Mesenchymal stem cell (in vitro differentiated cells and primary cell): ENCODE data around the gene CPE.

Experiments used
- DNase-seq: peaks from one replicate; pipeline ENCODE4 v3.0.0-alpha.2; 2013
- H2AFZ ChIP-seq: one replicate; pipeline ENCODE4 v1.6.1; 2013; ENCODE audit warnings: low read depth, mild to moderate bottlenecking, control low read depth, inconsistent platforms, low read length, moderate library complexity
- H2AK5ac ChIP-seq: 2 replicates; pipeline ENCODE4 v1.6.1; 2013; ENCODE audit warnings: low read length, moderate library complexity, mild to moderate bottlenecking, inconsistent platforms; ENCODE audit not compliant: severe bottlenecking
- H2BK120ac ChIP-seq: one replicate; pipeline ENCODE4 v1.6.1; 2013; ENCODE audit warnings: low read depth, mild to moderate bottlenecking, inconsistent platforms, low read length, moderate library complexity
- H2BK12ac ChIP-seq, 2 experiments: one replicate each; pipeline ENCODE4 v1.6.1; 2013; ENCODE audit warnings: inconsistent platforms in 2 of 2, low read length in 2 of 2, mild to moderate bottlenecking in 2 of 2, moderate library complexity in 2 of 2, control low read depth in 1 of 2
- H2BK15ac ChIP-seq: one replicate; pipeline ENCODE4 v1.6.1; 2013; ENCODE audit warnings: mild to moderate bottlenecking, low read depth, inconsistent platforms; ENCODE audit not compliant: poor library complexity, severe bottlenecking
- H2BK5ac ChIP-seq: 2 replicates; pipeline ENCODE4 v1.6.1; 2013; ENCODE audit warnings: low read depth, mild to moderate bottlenecking, low read length, control low read depth, inconsistent platforms; ENCODE audit not compliant: poor library complexity, severe bottlenecking
- H3K14ac ChIP-seq, 2 experiments: one replicate each; pipeline ENCODE4 v1.6.1; 2013; ENCODE audit warnings: inconsistent platforms in 2 of 2, low read length in 2 of 2, control low read depth in 1 of 2, mild to moderate bottlenecking in 1 of 2, moderate library complexity in 1 of 2
- H3K18ac ChIP-seq, 2 experiments: one replicate each; pipeline ENCODE4 v1.6.1; 2013; ENCODE audit warnings: inconsistent platforms in 2 of 2, low read length in 2 of 2, control low read depth in 1 of 2, low read depth in 1 of 2, mild to moderate bottlenecking in 1 of 2
- H3K23ac ChIP-seq, 2 experiments: one replicate each; pipeline ENCODE4 v1.6.1; 2013; ENCODE audit warnings: inconsistent platforms in 2 of 2, low read length in 2 of 2, mild to moderate bottlenecking in 2 of 2, moderate library complexity in 2 of 2, control low read depth in 1 of 2
- H3K27ac ChIP-seq: 2 replicates; pipeline ENCODE4 v1.5.1; 2013; ENCODE audit warnings: mild to moderate bottlenecking, moderate library complexity, low read length, control low read depth, inconsistent platforms; ENCODE audit not compliant: poor library complexity, severe bottlenecking
- H3K27me3 ChIP-seq, 2 experiments: 2 replicates each; pipeline versions ENCODE4 v1.6.1 to v1.7.0; 2013; ENCODE audit warnings: low read length in 2 of 2, mild to moderate bottlenecking in 2 of 2, moderate library complexity in 2 of 2, control low read depth in 1 of 2, inconsistent platforms in 1 of 2; ENCODE audit not compliant: control insufficient read depth in 1 of 2, insufficient read depth in 1 of 2
- H3K36me3 ChIP-seq, 2 experiments: 2 replicates each; pipeline versions ENCODE4 v1.6.1 to v1.7.0; 2013; ENCODE audit warnings: low read length in 2 of 2, control low read depth in 1 of 2, inconsistent platforms in 1 of 2, low read depth in 1 of 2, mild to moderate bottlenecking in 1 of 2; ENCODE audit not compliant: insufficient read depth in 2 of 2, control insufficient read depth in 1 of 2
- H3K4ac ChIP-seq, 2 experiments: one replicate each; pipeline ENCODE4 v1.6.1; 2013; ENCODE audit warnings: inconsistent platforms in 2 of 2, low read length in 2 of 2, mild to moderate bottlenecking in 2 of 2, moderate library complexity in 2 of 2, control low read depth in 1 of 2, low read depth in 1 of 2
- H3K4me1 ChIP-seq: 2 replicates; pipeline ENCODE4 v1.6.1; 2013; ENCODE audit warnings: low read depth, low read length, control low read depth; ENCODE audit not compliant: control insufficient read depth, insufficient read depth
- H3K4me2 ChIP-seq: 2 replicates; pipeline ENCODE4 v1.6.1; 2013; ENCODE audit warnings: low read length, mild to moderate bottlenecking, inconsistent platforms; ENCODE audit not compliant: poor library complexity, severe bottlenecking
- H3K4me3 ChIP-seq, 2 experiments: 2 replicates each; pipeline versions ENCODE4 v1.5.1 to v1.7.0; 2013; ENCODE audit warnings: low read length in 2 of 2, mild to moderate bottlenecking in 2 of 2, control low read depth in 1 of 2, low read depth in 1 of 2; ENCODE audit not compliant: insufficient read depth in 1 of 2
- H3K79me1 ChIP-seq: replicated peaks from 2 replicates; pipeline ENCODE4 v1.6.1; 2013; ENCODE audit warnings: mild to moderate bottlenecking, control low read depth, low read length, inconsistent platforms; ENCODE audit not compliant: poor library complexity, severe bottlenecking
- H3K9ac ChIP-seq: 2 replicates; pipeline ENCODE4 v1.7.0; 2013; ENCODE audit warnings: mild to moderate bottlenecking, low read length, moderate library complexity
- H3K9me3 ChIP-seq: 2 replicates; pipeline ENCODE4 v1.7.0; 2013; ENCODE audit warnings: mild to moderate bottlenecking, low read length; ENCODE audit not compliant: control insufficient read depth
- H4K8ac ChIP-seq: one replicate; pipeline ENCODE4 v1.6.1; 2013; ENCODE audit warnings: inconsistent platforms, mild to moderate bottlenecking, low read length, moderate library complexity
- H4K91ac ChIP-seq: one replicate; pipeline ENCODE4 v1.6.1; 2013; ENCODE audit warnings: mild to moderate bottlenecking, low read length, inconsistent platforms
- WGBS: methylation state at CpG from one replicate; pipeline ENCODE4 v1.1.7; 2013; ENCODE audit warnings: mixed read lengths; 5-methylcytosine and 5-hydroxymethylcytosine counted together

CPE gene

GRCh38 chr4:165539801-165540200, 161.0 kb downstream of the CPE start:
- Histone ChIP-seq H2BK15ac (no peak overlapping the region), H2BK5ac (no peak overlapping the region), H4K91ac (no peak overlapping the region), H2AK5ac (no peak overlapping the region), H3K27me3 (no peaks in the 10 kb centered on the region), H3K79me1 (no peaks in the 10 kb centered on the region), H2AFZ (no peak overlapping the region), H3K4me1 (peaks cover 2% of the 10 kb centered on the region), H3K4ac (no peak overlapping the region), H3K18ac (no peak overlapping the region), H3K27ac (no peak overlapping the region), H3K23ac (no peak overlapping the region), H3K36me3 (no peaks in the 10 kb centered on the region), H3K14ac (no peak overlapping the region), H3K9ac (no peak overlapping the region), H3K9me3 (no peaks in the 10 kb centered on the region), H4K8ac (no peak overlapping the region), H2BK120ac (no peak overlapping the region), H3K4me3 (no peak overlapping the region), H2BK12ac (no peak overlapping the region), H3K4me2 (no peak overlapping the region)
- 85% methylated on average over 2 of the region's 3 CpGs for WGBS
- DNase-seq: no peak

GRCh38 chr4:165540206-165540830, 161.5 kb downstream of the CPE start:
- no peak for DNase-seq
- Histone ChIP-seq H2AK5ac (peak overlapping the region; percentile 53), H3K23ac (no peak overlapping the region), H3K4me2 (no peak overlapping the region), H2BK120ac (no peak overlapping the region), H3K4me3 (no peak overlapping the region), H4K8ac (no peak overlapping the region), H3K14ac (no peak overlapping the region), H3K18ac (no peak overlapping the region), H3K79me1 (no peaks in the 10 kb centered on the region), H2AFZ (no peak overlapping the region), H2BK12ac (no peak overlapping the region), H2BK15ac (no peak overlapping the region), H4K91ac (no peak overlapping the region), H3K9me3 (no peaks in the 10 kb centered on the region), H3K9ac (no peak overlapping the region), H3K4me1 (peaks cover 2% of the 10 kb centered on the region), H3K4ac (no peak overlapping the region), H2BK5ac (no peak overlapping the region), H3K27me3 (no peaks in the 10 kb centered on the region), H3K27ac (no peak overlapping the region), H3K36me3 (no peaks in the 10 kb centered on the region)
- WGBS: 86% methylated on average over 8 of the region's 9 CpGs

GRCh38 chr4:165541851-165542459, 163.1 kb downstream of the CPE start:
- no peak overlapping the region for H4K91ac ChIP-seq
- 91% methylated on average over 10 of the region's 10 CpGs for WGBS

GRCh38 chr4:165542476-165542875, 163.7 kb downstream of the CPE start:
- Histone ChIP-seq H2AK5ac (no peak overlapping the region), H3K9ac (no peak overlapping the region), H2BK5ac (no peak overlapping the region), H3K9me3 (no peaks in the 10 kb centered on the region), H3K36me3 (no peaks in the 10 kb centered on the region), H3K4me1 (peaks cover 2% of the 10 kb centered on the region), H3K27ac (no peak overlapping the region), H2BK15ac (no peak overlapping the region), H4K91ac (no peak overlapping the region), H2BK12ac (no peak overlapping the region), H2BK120ac (no peak overlapping the region), H3K79me1 (no peaks in the 10 kb centered on the region), H3K14ac (no peak overlapping the region), H3K4me2 (no peak overlapping the region), H3K27me3 (no peaks in the 10 kb centered on the region), H3K4me3 (no peak overlapping the region), H3K4ac (no peak overlapping the region), H3K18ac (no peak overlapping the region), H2AFZ (no peak overlapping the region), H3K23ac (no peak overlapping the region), H4K8ac (no peak overlapping the region)
- DNase-seq: no peak
- 79% methylated on average over 1 of the region's 2 CpGs for WGBS

More at GRCh38 chr4:165541851-165542459, 163.1 kb downstream of the CPE start:
- Histone ChIP-seq H3K23ac (no peak overlapping the region), H3K18ac (no peak overlapping the region), H3K36me3 (no peaks in the 10 kb centered on the region), H3K4me1 (peaks cover 2% of the 10 kb centered on the region), H3K4me2 (no peak overlapping the region), H3K9ac (no peak overlapping the region), H3K14ac (no peak overlapping the region), H3K79me1 (no peaks in the 10 kb centered on the region), H3K9me3 (no peaks in the 10 kb centered on the region), H2AFZ (no peak overlapping the region), H2BK5ac (no peak overlapping the region), H3K27ac (no peak overlapping the region), H2BK15ac (no peak overlapping the region), H3K4ac (no peak overlapping the region), H3K4me3 (no peak overlapping the region), H4K8ac (no peak overlapping the region), H2BK12ac (no peak overlapping the region), H3K27me3 (no peaks in the 10 kb centered on the region), H2BK120ac (no peak overlapping the region), H2AK5ac (no peak overlapping the region)
- DNase-seq: no peak
